ENCODE data around the gene ANKRD12. TPM values are rescaled to one million over a fixed set of nuclear protein-coding genes. Genes with fewer than 3 reads are reported as not detected.

ANKRD12 gene
- polyA plus RNA-seq, 2 donors, result 6.1 to 33.0 TPM

DNA sequence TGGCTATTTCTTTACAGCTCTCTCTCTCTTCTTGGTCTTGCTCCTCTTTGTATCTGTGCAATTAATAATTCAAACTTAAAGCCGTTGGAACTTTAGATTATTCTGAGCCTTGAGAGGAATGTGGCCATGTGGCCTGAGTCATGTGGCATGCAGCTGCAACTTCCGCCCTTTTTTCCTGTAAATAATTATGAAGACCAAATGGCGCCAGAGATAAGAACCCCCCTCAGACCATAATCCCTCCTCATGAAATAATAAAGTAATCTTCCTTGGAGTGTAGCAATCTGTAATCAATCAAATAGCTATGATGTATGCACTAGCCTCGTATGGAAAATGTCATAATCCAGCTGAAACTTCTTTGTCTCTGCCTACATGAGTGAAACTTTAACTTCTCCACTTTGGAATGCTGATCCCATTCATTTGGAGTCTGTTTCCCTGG, 184.5 kb downstream of the ANKRD12 start:
- Histone ChIP-seq H3K4me1 (ENCODE audit: control insufficient read depth in 2 of 2, insufficient read depth in 2 of 2, low read length in 1 of 2) (no peaks in the 10 kb centered on the region), H3K27ac (ENCODE audit: low read depth in 2 of 2, low read length in 1 of 2) (no peak overlapping the region), H3K4me3 (ENCODE audit: low read depth in 1 of 2, low read length in 2 of 2) (no peak overlapping the region), H3K27me3 (ENCODE audit: control insufficient read depth in 1 of 2, insufficient read depth in 2 of 2, low read length in 2 of 2) (no peaks in the 10 kb centered on the region), H3K9me3 (ENCODE audit: control insufficient read depth in 2 of 2, insufficient read depth in 1 of 2, low read depth in 1 of 2, low read length in 1 of 2) (peaks cover 0 to 3% of the 10 kb centered on the region in 2 donors), H3K36me3 (ENCODE audit: control insufficient read depth in 2 of 2, insufficient read depth in 2 of 2, low read length in 1 of 2) (no peaks in the 10 kb centered on the region)
- WGBS, 2 donors, result 41 to 57% methylated on average over 4 of the region's 4 CpGs

DNA sequence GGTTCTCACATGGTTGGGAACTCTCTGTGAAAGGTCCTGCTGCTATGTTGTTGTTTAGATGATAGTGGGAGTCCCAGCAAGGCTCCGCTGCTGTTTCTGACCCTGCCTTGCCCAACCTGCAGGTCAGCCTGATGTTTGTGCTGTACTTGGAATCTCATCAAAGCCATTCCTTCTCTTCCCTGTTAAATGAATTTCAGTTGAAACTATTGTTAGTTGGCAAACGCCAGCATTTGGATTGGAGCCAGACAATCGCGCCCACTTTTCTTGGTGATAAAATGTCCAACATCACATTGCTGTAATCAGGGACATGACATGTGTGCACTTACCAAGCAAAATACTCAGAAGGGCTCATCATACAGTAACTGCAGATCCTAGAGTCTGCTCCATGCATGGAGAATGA, 185.2 kb downstream of the ANKRD12 start:
- 54 to 69% methylated on average over 4 of the region's 4 CpGs for WGBS, 2 donors
- Histone ChIP-seq H3K27ac (ENCODE audit: low read depth in 2 of 2, low read length in 1 of 2) (no peak overlapping the region), H3K9me3 (ENCODE audit: control insufficient read depth in 2 of 2, insufficient read depth in 1 of 2, low read depth in 1 of 2, low read length in 1 of 2) (peaks cover 0 to 3% of the 10 kb centered on the region in 2 donors), H3K4me3 (ENCODE audit: low read depth in 1 of 2, low read length in 2 of 2) (no peak overlapping the region), H3K27me3 (ENCODE audit: control insufficient read depth in 1 of 2, insufficient read depth in 2 of 2, low read length in 2 of 2) (no peaks in the 10 kb centered on the region), H3K36me3 (ENCODE audit: control insufficient read depth in 2 of 2, insufficient read depth in 2 of 2, low read length in 1 of 2) (no peaks in the 10 kb centered on the region), H3K4me1 (ENCODE audit: control insufficient read depth in 2 of 2, insufficient read depth in 2 of 2, low read length in 1 of 2) (no peaks in the 10 kb centered on the region)

DNA sequence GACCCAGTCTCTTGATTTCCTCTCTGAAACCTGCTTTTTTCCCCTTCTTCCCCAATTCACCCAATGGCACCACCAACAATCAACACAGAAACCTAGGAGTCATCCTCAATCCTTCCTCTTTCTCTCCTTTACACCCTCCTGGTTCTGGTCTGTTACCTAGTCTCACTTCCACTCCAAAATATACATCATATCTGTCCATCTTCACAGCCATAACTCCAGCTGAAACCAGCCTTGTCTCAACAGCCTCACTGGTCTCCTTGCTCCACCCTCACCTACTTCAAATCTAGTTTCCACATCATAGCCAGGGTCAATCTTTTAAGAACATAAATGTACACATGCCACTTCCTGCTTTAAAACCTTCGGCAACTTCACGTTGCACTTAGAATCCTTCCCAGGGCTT, 186.2 kb downstream of the ANKRD12 start:
- Histone ChIP-seq H3K4me1 (ENCODE audit: control insufficient read depth in 2 of 2, insufficient read depth in 2 of 2, low read length in 1 of 2) (no peaks in the 10 kb centered on the region), H3K36me3 (ENCODE audit: control insufficient read depth in 2 of 2, insufficient read depth in 2 of 2, low read length in 1 of 2) (no peaks in the 10 kb centered on the region), H3K4me3 (ENCODE audit: low read depth in 1 of 2, low read length in 2 of 2) (no peak overlapping the region), H3K9me3 (ENCODE audit: control insufficient read depth in 2 of 2, insufficient read depth in 1 of 2, low read depth in 1 of 2, low read length in 1 of 2) (peaks cover 0 to 3% of the 10 kb centered on the region in 2 donors), H3K27ac (ENCODE audit: low read depth in 2 of 2, low read length in 1 of 2) (no peak overlapping the region), H3K27me3 (ENCODE audit: control insufficient read depth in 1 of 2, insufficient read depth in 2 of 2, low read length in 2 of 2) (no peaks in the 10 kb centered on the region)
- WGBS, 2 donors, result 81 to 90% methylated on average over 2 of the region's 2 CpGs

DNA sequence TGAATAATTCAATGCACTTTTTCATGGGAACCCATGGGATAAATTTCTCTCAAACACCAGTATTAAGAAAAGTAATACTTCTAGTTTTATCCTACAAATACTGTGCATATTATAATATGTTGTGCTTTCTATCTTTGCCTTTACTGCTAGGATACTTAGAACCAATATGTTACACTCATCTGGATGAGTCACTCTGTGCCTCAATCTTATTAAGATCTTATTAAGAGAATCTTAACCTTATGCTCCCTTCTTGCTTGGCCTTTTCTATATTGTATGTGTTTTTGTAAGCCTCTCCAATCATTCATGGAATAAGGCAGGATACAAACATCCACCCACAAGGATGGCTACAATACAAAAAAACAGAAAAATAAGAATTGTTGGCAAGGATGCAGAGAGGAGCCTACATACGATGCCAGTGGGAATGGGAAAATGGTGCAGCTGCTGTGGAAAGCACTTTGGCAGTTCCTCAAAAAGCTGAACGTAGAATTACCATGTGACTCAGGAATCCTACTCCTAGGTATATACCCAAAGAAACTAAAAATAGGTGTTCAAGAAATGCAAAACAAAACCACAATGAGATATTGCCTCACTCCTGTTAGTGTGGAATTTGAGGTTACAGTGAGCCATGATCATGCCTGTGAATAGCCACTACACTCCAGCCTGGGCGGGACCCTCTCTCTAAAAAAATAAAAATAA, 187.3 kb downstream of the ANKRD12 start:
- Histone ChIP-seq H3K4me1 (ENCODE audit: control insufficient read depth in 2 of 2, insufficient read depth in 2 of 2, low read length in 1 of 2) (no peaks in the 10 kb centered on the region), H3K4me3 (ENCODE audit: low read depth in 1 of 2, low read length in 2 of 2) (no peak overlapping the region), H3K36me3 (ENCODE audit: control insufficient read depth in 2 of 2, insufficient read depth in 2 of 2, low read length in 1 of 2) (no peaks in the 10 kb centered on the region), H3K9me3 (ENCODE audit: control insufficient read depth in 2 of 2, insufficient read depth in 1 of 2, low read depth in 1 of 2, low read length in 1 of 2) (peaks cover 0 to 3% of the 10 kb centered on the region in 2 donors), H3K27ac (ENCODE audit: low read depth in 2 of 2, low read length in 1 of 2) (no peak overlapping the region), H3K27me3 (ENCODE audit: control insufficient read depth in 1 of 2, insufficient read depth in 2 of 2, low read length in 2 of 2) (no peaks in the 10 kb centered on the region)
- WGBS, 2 donors, result 51 to 59% methylated on average over 3 of the region's 3 CpGs

DNA sequence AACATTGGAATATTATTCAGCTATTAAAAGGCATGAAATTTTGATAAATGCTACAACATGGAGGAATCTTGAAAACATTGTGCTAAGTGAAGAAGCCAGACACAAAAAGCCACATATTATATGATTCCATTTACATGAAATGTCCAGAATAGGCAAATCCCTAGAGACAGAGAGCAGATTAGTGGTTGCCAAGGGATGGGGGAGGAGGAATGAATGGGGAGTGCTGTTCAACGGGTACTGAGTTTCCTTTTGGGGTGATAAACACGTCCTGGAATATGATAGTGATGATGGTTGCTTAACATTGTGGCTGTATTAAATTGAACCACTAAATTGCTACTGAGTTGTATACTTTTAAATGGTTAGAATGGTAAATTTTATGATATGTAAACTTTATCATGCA, 189.1 kb downstream of the ANKRD12 start:
- no peaks in the 10 kb centered on the region for H3K27me3 ChIP-seq (ENCODE audit: control insufficient read depth in 1 of 2, insufficient read depth in 2 of 2, low read length in 2 of 2)
- H3K4me1 ChIP-seq (ENCODE audit: control insufficient read depth in 2 of 2, insufficient read depth in 2 of 2, low read length in 1 of 2), result no peaks in the 10 kb centered on the region
- 59 to 61% methylated on average over 2 of the region's 2 CpGs for WGBS, 2 donors
- H3K27ac ChIP-seq (ENCODE audit: low read depth in 2 of 2, low read length in 1 of 2), result no peak overlapping the region
- H3K9me3 ChIP-seq (ENCODE audit: control insufficient read depth in 2 of 2, insufficient read depth in 1 of 2, low read depth in 1 of 2, low read length in 1 of 2), result no peaks in the 10 kb centered on the region
- H3K4me3 ChIP-seq (ENCODE audit: low read depth in 1 of 2, low read length in 2 of 2), result no peak overlapping the region
- H3K36me3 ChIP-seq (ENCODE audit: control insufficient read depth in 2 of 2, insufficient read depth in 2 of 2, low read length in 1 of 2), result no peaks in the 10 kb centered on the region

DNA sequence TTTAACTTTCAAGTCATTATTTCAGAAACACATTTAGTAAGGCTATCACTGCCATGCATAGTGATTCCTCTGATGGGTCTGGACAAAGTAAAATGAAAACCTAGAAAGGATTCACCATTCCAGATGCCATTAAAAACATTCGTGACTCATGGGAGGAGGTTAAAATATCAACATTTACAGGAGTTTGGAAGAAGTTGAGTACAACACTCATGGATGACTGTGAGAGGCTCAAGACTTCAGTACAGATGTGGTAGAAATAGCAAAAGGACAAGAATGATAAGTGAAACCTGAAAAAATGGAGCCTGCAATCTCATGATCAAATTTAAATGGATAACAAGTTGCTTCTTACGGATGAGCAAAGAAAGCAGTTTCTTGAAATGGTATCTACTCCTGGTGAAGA, 192.2 kb downstream of the ANKRD12 start:
- Histone ChIP-seq H3K4me1 (ENCODE audit: control insufficient read depth in 2 of 2, insufficient read depth in 2 of 2, low read length in 1 of 2) (no peaks in the 10 kb centered on the region), H3K9me3 (ENCODE audit: control insufficient read depth in 2 of 2, insufficient read depth in 1 of 2, low read depth in 1 of 2, low read length in 1 of 2) (no peaks in the 10 kb centered on the region), H3K36me3 (ENCODE audit: control insufficient read depth in 2 of 2, insufficient read depth in 2 of 2, low read length in 1 of 2) (no peaks in the 10 kb centered on the region), H3K27ac (ENCODE audit: low read depth in 2 of 2, low read length in 1 of 2) (no peak overlapping the region), H3K27me3 (ENCODE audit: control insufficient read depth in 1 of 2, insufficient read depth in 2 of 2, low read length in 2 of 2) (no peaks in the 10 kb centered on the region), H3K4me3 (ENCODE audit: low read depth in 1 of 2, low read length in 2 of 2) (no peak overlapping the region)
- WGBS, 2 donors, result 48 to 66% methylated on average over 2 of the region's 2 CpGs

DNA sequence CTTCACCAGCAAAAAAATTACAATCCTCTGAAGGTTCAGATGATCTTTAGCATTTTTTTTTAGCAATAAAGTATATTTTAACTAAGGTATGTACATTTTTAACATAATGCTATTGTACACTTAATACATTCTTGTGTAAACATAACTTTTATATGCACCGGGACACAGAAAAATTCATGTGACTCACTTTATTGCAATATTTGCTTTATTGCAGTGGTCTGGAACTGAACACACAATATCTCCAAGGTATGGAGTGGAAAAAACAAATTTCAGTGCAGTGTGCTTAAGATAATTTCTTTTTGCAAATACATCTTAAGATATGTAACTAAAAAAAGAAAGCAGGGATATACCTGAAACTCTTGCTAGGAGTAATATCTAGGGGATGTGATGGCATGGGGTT, 192.9 kb downstream of the ANKRD12 start:
- H3K27ac ChIP-seq (ENCODE audit: low read depth in 2 of 2, low read length in 1 of 2), result no peak overlapping the region
- H3K27me3 ChIP-seq (ENCODE audit: control insufficient read depth in 1 of 2, insufficient read depth in 2 of 2, low read length in 2 of 2), result no peaks in the 10 kb centered on the region
- no peaks in the 10 kb centered on the region for H3K9me3 ChIP-seq (ENCODE audit: control insufficient read depth in 2 of 2, insufficient read depth in 1 of 2, low read depth in 1 of 2, low read length in 1 of 2)
- no peaks in the 10 kb centered on the region for H3K36me3 ChIP-seq (ENCODE audit: control insufficient read depth in 2 of 2, insufficient read depth in 2 of 2, low read length in 1 of 2)
- H3K4me1 ChIP-seq (ENCODE audit: control insufficient read depth in 2 of 2, insufficient read depth in 2 of 2, low read length in 1 of 2), result no peaks in the 10 kb centered on the region
- no peak overlapping the region for H3K4me3 ChIP-seq (ENCODE audit: low read depth in 1 of 2, low read length in 2 of 2)
- 19 to 52% methylated on average over 1 of the region's 1 CpG for WGBS, 2 donors

DNA sequence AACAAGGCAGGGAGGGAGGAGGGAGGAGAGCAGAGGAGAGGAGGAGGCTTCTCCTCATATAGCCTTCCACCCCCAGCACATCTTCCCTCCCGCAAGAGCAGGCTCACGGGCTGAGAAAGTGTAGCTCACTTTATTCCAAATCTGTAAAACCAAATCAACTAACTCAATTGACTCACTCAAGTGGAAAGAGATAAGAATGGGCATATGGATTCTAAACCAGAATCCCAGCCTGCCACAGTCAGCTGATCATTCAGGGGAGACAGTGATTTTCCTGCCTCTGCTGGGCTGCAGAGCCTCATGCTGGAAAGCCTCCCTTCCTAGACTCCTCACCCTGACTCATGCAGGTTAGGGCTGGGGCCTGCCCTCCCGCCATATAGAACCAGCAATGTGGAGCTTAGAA, 193.8 kb downstream of the ANKRD12 start:
- H3K27me3 ChIP-seq (ENCODE audit: control insufficient read depth in 1 of 2, insufficient read depth in 2 of 2, low read length in 2 of 2), result no peaks in the 10 kb centered on the region
- no peaks in the 10 kb centered on the region for H3K36me3 ChIP-seq (ENCODE audit: control insufficient read depth in 2 of 2, insufficient read depth in 2 of 2, low read length in 1 of 2)
- H3K9me3 ChIP-seq (ENCODE audit: control insufficient read depth in 2 of 2, insufficient read depth in 1 of 2, low read depth in 1 of 2, low read length in 1 of 2), result no peaks in the 10 kb centered on the region
- WGBS, 2 donors, result 84 to 87% methylated on average over 3 of the region's 3 CpGs
- no peak overlapping the region for H3K27ac ChIP-seq (ENCODE audit: low read depth in 2 of 2, low read length in 1 of 2)
- H3K4me1 ChIP-seq (ENCODE audit: control insufficient read depth in 2 of 2, insufficient read depth in 2 of 2, low read length in 1 of 2), result no peaks in the 10 kb centered on the region
- H3K4me3 ChIP-seq (ENCODE audit: low read depth in 1 of 2, low read length in 2 of 2), result no peak overlapping the region

DNA sequence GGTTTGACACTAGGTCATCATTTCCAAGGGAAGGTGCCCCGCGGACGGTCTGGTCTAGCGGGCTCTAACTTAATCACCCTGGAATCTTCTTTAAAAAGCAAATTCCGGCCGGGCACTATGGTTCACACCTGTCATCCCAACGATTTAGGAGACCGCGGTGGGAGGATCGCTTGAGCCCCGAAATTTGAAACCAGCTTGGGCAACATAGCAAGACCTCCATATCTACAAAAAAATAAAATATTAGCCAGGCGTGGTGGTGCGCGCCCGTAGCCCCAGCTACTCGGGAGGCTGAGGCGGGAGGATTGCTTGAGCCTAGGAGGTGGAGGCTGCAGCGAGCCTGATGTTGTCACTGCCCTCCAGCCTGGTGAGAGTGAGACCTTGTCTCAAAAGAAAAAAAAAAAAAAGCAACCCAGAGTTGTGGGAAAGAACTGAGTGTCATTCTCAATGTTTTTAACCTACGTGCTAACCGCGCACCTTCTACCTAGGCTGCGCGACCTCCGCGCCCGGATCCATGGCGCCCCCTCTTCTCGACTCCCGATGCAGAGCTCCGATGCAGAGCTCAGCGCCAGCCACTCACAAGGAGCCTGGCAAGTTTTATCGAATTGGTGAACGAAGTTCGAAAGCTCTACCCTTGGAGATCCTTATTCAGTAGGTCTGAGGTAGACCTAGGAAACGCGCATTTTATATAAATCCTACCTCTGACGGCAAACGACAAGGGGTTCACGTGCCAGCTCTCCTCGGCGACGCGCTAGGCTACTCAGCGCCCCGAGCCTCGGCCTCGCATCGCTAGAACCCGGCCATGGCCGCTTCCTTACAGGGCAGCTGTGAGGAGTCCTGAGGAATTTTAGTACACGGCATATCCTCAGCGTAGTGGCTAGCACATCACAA, 197.1 kb downstream of the ANKRD12 start:
- 36 to 37% methylated on average over 52 of the region's 52 CpGs for WGBS, 2 donors
- peak overlapping the region; percentile 78 to 85 for H3K27ac ChIP-seq (ENCODE audit: low read depth in 2 of 2, low read length in 1 of 2)

More for the DNA sequence above, 197.1 kb downstream of the ANKRD12 start:
- Histone ChIP-seq H3K27me3 (ENCODE audit: control insufficient read depth in 1 of 2, insufficient read depth in 2 of 2, low read length in 2 of 2) (no peaks in the 10 kb centered on the region), H3K4me3 (ENCODE audit: low read depth in 1 of 2, low read length in 2 of 2) (peak overlapping the region; percentile 55 to 70), H3K9me3 (ENCODE audit: control insufficient read depth in 2 of 2, insufficient read depth in 1 of 2, low read depth in 1 of 2, low read length in 1 of 2) (no peaks in the 10 kb centered on the region), H3K36me3 (ENCODE audit: control insufficient read depth in 2 of 2, insufficient read depth in 2 of 2, low read length in 1 of 2) (no peaks in the 10 kb centered on the region), H3K4me1 (ENCODE audit: control insufficient read depth in 2 of 2, insufficient read depth in 2 of 2, low read length in 1 of 2) (no peaks in the 10 kb centered on the region)

Measured in esophagus (tissue), 2 donors.